HS-27A (cell line): ENCODE results near the gene RAI1.

Source experiments
- DNase-seq: peaks from one replicate; pipeline ENCODE4 v3.0.0-alpha.2; 2012; ENCODE audit warnings: low read depth, missing footprints

Gene RAI1

GRCh38 chr17:17845046-17845775, 164.0 kb downstream of the RAI1 start:
- DNase-seq = no peak

DNA sequence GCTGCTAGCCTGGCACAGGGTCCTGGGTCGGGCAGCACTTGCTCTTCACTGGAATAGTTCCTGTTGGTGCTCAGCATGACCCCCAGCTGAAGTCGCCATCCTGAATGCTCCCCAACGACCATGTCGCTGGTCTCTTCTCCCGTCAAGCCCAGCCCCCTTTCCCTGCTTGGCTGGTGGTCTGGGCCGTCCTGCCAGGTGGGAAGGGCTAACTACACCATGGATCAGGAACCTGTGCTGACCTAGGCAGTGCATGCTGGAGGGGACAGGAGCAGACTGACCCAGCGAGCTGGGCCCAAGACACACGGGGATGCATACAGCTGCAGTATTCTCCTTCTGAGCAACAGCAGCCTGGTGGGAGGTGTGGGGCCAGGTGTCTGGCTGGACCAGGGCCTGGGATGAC, 164.7 kb downstream of the RAI1 start:
- no peak for DNase-seq

DNA sequence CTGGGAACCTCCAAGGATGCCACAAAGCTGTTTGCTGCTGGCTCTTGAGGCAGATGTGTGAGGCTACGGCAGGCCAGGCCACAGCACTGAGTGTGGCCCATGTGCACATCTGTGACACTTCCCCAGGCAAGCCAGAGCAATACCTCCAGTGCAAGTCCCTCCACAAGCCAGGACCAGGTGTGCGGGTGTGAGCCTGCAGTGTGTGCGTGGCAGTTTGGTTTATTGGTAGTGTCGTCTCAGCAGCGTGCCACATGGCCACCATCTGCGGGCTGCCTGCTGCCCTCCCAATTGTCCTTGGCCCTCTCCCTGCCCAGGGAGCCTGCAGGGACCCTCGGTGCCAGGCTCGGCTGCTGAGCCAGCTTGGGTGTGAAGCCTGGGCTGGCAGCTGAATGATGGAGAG, 165.4 kb downstream of the RAI1 start:
- DNase-seq = no peak

DNA sequence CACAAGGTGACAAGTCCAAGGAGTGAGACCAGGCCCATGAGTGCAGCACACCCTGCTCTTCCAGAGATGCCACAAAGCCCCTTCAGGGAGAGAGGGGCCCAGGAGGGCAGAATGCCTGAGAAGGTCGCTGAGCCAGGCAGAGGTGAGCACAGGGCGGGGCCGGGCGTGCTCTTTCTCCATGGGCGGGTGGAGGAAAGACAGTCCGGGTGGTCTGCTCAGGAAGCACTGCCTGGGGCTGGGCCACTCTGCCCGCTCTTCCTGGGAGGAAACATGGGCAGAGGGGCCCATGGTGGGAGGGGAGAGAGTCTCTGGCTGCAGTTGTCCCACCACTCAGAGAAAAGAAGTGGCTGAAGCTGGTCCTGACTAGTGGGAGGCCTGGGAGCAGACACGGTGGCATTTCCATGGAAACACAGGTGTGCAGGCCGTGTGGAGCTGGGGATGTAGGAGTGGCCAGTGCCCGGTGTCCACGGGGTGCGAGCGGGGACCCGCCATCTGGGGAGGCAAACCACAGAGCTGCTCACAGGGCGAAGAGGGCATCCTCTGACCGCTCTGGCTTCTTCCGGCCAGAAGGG, 165.9 kb downstream of the RAI1 start:
- no peak for DNase-seq

DNA sequence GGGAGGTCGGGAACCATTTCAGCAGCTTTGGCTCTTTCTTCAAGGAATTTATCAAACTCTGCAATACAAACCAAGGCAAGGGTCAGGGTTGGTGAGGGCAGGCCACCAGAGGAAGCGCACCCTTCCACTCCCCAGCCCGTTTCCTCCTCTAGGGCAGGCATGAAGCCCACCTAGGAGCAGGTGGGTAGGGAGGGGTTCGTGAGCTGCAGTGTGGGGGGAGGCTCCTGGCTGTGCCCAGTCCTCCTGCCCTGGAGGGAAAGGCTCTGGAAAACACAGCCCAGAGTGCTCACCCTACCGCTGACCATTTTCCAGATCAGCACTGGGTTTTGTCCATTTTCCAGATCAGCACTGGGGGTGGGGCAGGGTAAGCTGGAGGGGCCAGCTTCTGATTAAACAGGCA, 166.5 kb downstream of the RAI1 start:
- no peak for DNase-seq

GRCh38 chr17:17848311-17849082, 167.2 kb downstream of the RAI1 start:
- no peak for DNase-seq

DNA sequence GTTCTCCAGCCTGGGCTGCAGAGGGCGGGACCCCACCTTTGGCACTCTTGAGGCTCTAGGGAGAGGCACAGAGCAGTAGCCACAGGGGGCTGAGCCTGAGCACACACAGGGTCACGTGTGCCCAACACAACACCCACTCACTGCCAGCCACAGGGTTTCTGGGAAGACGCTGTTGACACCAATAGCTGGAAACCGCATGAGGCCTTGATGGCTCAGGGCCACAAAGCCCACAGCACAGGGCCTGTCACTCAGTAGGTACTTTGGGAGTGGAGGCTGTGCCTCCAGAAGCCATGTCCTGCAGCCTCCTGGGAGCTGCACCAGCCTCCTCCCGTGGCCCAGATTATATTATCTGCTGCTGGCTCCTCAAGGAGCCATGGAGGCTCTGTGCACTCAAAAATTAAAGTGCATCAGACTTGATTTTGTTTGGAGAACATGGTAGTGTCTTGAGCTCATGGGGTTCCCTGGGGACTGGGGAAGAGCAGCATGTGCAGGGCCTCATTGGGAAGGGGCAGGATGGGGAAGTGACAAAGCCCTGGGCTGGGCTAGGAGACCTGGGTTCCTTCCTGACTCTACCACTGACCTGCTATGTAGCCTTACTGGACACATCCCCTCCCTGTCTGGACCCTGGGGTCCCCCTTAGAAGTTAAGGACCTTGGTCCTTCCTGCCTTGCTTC, 168.0 kb downstream of the RAI1 start:
- no peak for DNase-seq

GRCh38 chr17:17849845-17850373, 168.7 kb downstream of the RAI1 start:
- no peak for DNase-seq

- no peak for DNase-seq
These were observed 170.1 kb downstream of the RAI1 start for GRCh38 chr17:17851103-17852002.

- no peak for DNase-seq
These were observed 171.7 kb downstream of the RAI1 start for GRCh38 chr17:17852930-17853329.

GRCh38 chr17:17853811-17854447, 172.7 kb downstream of the RAI1 start:
- DNase-seq = no peak

- no peak for DNase-seq
These were observed 174.7 kb downstream of the RAI1 start for GRCh38 chr17:17855976-17856375.

DNA sequence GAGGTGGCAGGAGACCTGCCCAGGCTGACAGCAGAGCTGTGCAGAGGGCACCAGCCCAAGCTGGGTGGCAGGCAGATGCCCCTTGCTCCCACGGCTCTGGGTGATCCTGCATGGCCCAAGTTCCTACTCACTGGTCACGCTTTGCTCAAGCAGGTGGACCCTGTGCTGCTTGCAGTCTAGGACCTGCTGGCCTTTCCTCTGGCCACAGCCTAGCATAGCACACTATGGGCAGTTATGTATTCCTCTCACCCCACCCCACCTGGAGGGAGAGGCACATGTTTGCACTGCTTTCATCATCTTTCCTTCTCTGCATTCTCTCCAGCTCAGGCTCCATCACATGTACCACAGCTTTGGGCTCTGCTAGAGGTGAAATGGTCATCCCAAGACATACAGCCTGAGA, 175.1 kb downstream of the RAI1 start:
- no peak for DNase-seq

DNA sequence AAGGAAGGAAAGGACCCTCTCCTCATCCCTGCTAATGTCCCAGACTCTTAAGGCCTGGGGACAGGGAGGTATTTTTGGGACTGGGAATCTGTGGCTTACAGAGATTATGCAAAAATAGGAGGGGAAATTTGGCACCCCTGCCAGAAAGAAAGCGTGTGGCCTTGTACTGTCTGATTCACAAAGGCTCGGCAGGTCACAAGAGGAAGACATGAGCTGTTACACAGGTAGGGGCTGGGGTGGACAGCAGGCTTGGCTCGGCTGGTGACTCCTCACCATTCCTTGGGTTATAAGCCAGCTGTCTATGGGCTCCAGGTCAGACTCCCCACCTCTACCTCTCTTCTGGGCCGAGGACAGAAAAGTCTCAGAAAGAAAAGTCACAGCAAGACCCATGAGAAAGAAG, 176.2 kb downstream of the RAI1 start:
- no peak for DNase-seq

DNA sequence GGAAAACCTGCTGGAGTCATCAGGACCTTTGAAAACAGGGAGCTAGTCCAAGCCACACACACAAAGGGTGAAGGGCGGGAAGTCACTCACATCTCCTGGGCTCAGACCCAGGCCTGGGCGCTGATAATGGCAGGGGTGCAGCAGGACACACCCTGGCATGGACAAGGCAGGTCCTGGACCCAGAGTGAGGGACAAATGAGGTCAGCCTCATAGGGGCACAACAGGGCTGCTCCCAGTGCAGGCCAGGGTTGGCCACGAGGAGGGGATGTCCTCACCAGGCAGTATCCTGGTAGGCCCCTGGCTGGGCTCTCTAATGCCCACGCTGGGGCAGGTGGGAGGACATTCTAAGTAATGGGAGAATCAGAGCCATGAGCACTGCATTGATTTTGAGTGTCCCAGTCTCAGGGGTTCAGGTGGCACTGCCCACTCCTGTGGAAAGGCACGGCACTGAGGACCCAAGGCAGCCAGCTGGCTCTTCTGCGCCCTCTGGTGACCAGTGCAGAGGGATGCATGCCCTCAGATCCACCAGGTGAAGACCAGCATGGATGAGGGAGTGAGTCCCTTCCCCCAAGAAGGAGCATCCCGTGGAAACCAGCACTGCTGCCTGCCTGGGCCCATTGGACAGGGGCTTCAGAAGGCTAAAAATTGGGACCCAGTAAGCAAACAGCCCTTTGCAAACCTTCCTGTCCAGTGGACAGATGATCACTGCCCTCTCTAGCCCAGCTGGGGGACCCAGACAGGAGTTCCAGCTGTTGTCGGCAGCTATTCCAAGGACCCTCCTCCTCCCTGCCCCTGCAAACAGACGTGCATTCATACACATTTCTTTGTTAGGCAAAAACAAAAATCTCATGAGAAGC, 178.9 kb downstream of the RAI1 start:
- DNase-seq = no peak

- DNase-seq = no peak
These were observed 179.5 kb downstream of the RAI1 start for GRCh38 chr17:17860766-17861107.
